Suppressor macrophage (primary cell): ENCODE data around the gene ARHGAP23.
A peak's percentile ranks its signal among the peaks of the same experiment; 100 is the strongest.
"Not testable (repeated sequence)": the region's sequence is repeated elsewhere in the genome, so short reads cannot be mapped to it uniquely, and the experiment has no call there.

Experiments
- DNase-seq, 4 experiments: peaks; one replicate each; pipeline ENCODE4 v3.0.0-alpha.2; 2020 to 2022

ARHGAP23 gene

GRCh38 chr17:38531761-38532160 lies 103.5 kb downstream of the ARHGAP23 start:
- not testable (repeated sequence) for DNase-seq

- no peak for DNase-seq
Measured at GRCh38 chr17:38532451-38532850, 104.2 kb downstream of the ARHGAP23 start.

GRCh38 chr17:38533241-38533640 lies 105.0 kb downstream of the ARHGAP23 start:
- no peak for DNase-seq

GRCh38 chr17:38533866-38534497 lies 105.7 kb downstream of the ARHGAP23 start:
- no peak for DNase-seq

- DNase-seq: no peak
Measured at GRCh38 chr17:38534498-38534885, 106.2 kb downstream of the ARHGAP23 start.

GRCh38 chr17:38535886-38536285 lies 107.6 kb downstream of the ARHGAP23 start:
- no peak for DNase-seq

GRCh38 chr17:38536661-38537060 lies 108.4 kb downstream of the ARHGAP23 start:
- DNase-seq: no peak

GRCh38 chr17:38538906-38539305 lies 110.6 kb downstream of the ARHGAP23 start:
- no peak for DNase-seq

GRCh38 chr17:38539386-38539785 lies 111.1 kb downstream of the ARHGAP23 start:
- no peak for DNase-seq

- peak; percentile 12 to 55 (median 45) for DNase-seq
Measured at GRCh38 chr17:38540514-38541045, 112.3 kb downstream of the ARHGAP23 start.

- no peak for DNase-seq
Measured at GRCh38 chr17:38541281-38541680, 113.0 kb downstream of the ARHGAP23 start.

- no peak for DNase-seq
Measured at GRCh38 chr17:38542286-38542685, 114.0 kb downstream of the ARHGAP23 start.

- DNase-seq: no peak
Measured at GRCh38 chr17:38543403-38544174, 115.3 kb downstream of the ARHGAP23 start.

- DNase-seq: no peak
Measured at GRCh38 chr17:38544175-38544838, 116.0 kb downstream of the ARHGAP23 start.

GRCh38 chr17:38544839-38545209 lies 116.6 kb downstream of the ARHGAP23 start:
- no peak for DNase-seq

GRCh38 chr17:38545531-38546225 lies 117.4 kb downstream of the ARHGAP23 start:
- no peak for DNase-seq

- DNase-seq: no peak
Measured at GRCh38 chr17:38546396-38546795, 118.1 kb downstream of the ARHGAP23 start.

- peak; percentile 24 to 58 (median 44) for DNase-seq
Measured at GRCh38 chr17:38547444-38547843, 119.2 kb downstream of the ARHGAP23 start.

GRCh38 chr17:38549285-38549684 lies 121.0 kb downstream of the ARHGAP23 start:
- DNase-seq: no peak

GRCh38 chr17:38550661-38551060 lies 122.4 kb downstream of the ARHGAP23 start:
- DNase-seq: no peak

GRCh38 chr17:38551121-38551520 lies 122.9 kb downstream of the ARHGAP23 start:
- no peak for DNase-seq

- no peak for DNase-seq
Measured at GRCh38 chr17:38552343-38552742, 124.1 kb downstream of the ARHGAP23 start.
